H9 (cell line): ENCODE measurements around the gene ATP6V1G3. TPM values are rescaled to one million over a fixed set of nuclear protein-coding genes. Genes with fewer than 3 reads are reported as not detected.

Experiments
- DNase-seq: peaks from one replicate; pipeline ENCODE4 v3.0.0-alpha.2; 2017
- H2AFZ ChIP-seq: one replicate; pipeline ENCODE4 v1.6.1; 2013; ENCODE audit warnings: mild to moderate bottlenecking, low read length, control low read depth, moderate library complexity
- H2AK5ac ChIP-seq: 2 replicates; pipeline ENCODE4 v1.6.1; 2013; ENCODE audit warnings: low read length, control low read depth, mixed read lengths; ENCODE audit not compliant: insufficient read length
- H2BK120ac ChIP-seq: one replicate; pipeline ENCODE4 v1.6.1; 2013; ENCODE audit warnings: low read depth, mild to moderate bottlenecking, low read length, control low read depth, inconsistent platforms; ENCODE audit not compliant: poor library complexity, severe bottlenecking
- H2BK12ac ChIP-seq: 2 replicates; pipeline ENCODE4 v1.6.1; 2013; ENCODE audit warnings: low read length, control low read depth, mixed read lengths, low read depth; ENCODE audit not compliant: insufficient read length
- H2BK15ac ChIP-seq: 2 replicates; pipeline ENCODE4 v1.6.1; 2013; ENCODE audit warnings: low read depth, low read length, control low read depth
- H2BK20ac ChIP-seq: one replicate; pipeline ENCODE4 v1.6.1; 2013; ENCODE audit warnings: low read depth, mild to moderate bottlenecking, low read length, control low read depth, inconsistent platforms; ENCODE audit not compliant: poor library complexity, severe bottlenecking
- H2BK5ac ChIP-seq: 2 replicates; pipeline ENCODE4 v1.6.1; 2013; ENCODE audit warnings: low read length, control low read depth, mixed read lengths; ENCODE audit not compliant: insufficient read length
- H3K14ac ChIP-seq: 2 replicates; pipeline ENCODE4 v1.6.1; 2013; ENCODE audit warnings: low read length, control low read depth; ENCODE audit not compliant: insufficient read depth
- H3K18ac ChIP-seq: 2 replicates; pipeline ENCODE4 v1.6.1; 2013; ENCODE audit warnings: low read depth, mild to moderate bottlenecking, mixed read lengths, low read length, control low read depth; ENCODE audit not compliant: insufficient read length
- H3K23ac ChIP-seq: 2 replicates; pipeline ENCODE4 v1.6.1; 2013; ENCODE audit warnings: low read length, control low read depth, mixed read lengths, low read depth; ENCODE audit not compliant: insufficient read length
- H3K23me2 ChIP-seq: 2 replicates; pipeline ENCODE4 v1.6.1; 2013; ENCODE audit warnings: low read depth, mild to moderate bottlenecking, mixed read lengths, low read length, control low read depth; ENCODE audit not compliant: insufficient read length, poor library complexity, severe bottlenecking
- H3K27ac ChIP-seq: 2 replicates; pipeline ENCODE4 v1.5.1; 2013; ENCODE audit warnings: low read length, control low read depth, mixed read lengths, low read depth; ENCODE audit not compliant: insufficient read length
- H3K27me3 ChIP-seq: 2 replicates; pipeline ENCODE4 v1.6.1; 2013; ENCODE audit warnings: low read length, control low read depth, inconsistent platforms; ENCODE audit not compliant: insufficient read depth
- H3K4ac ChIP-seq: 2 replicates; pipeline ENCODE4 v1.6.1; 2013; ENCODE audit warnings: low read depth, mild to moderate bottlenecking, control low read depth, inconsistent platforms, low read length, moderate library complexity
- H3K4me1 ChIP-seq: 2 replicates; pipeline ENCODE4 v1.6.1; 2013; ENCODE audit warnings: low read length, control low read depth, inconsistent platforms; ENCODE audit not compliant: insufficient read depth
- H3K4me2 ChIP-seq: 2 replicates; pipeline ENCODE4 v1.6.1; 2013; ENCODE audit warnings: low read length, control low read depth, mixed read lengths; ENCODE audit not compliant: insufficient read length, insufficient read depth
- H3K56ac ChIP-seq: 2 replicates; pipeline ENCODE4 v1.6.1; 2013; ENCODE audit warnings: low read depth, mild to moderate bottlenecking, mixed read lengths, low read length, control low read depth; ENCODE audit not compliant: insufficient read length
- H3K79me1 ChIP-seq: 2 replicates; pipeline ENCODE4 v1.6.1; 2013; ENCODE audit warnings: low read depth, mild to moderate bottlenecking, moderate library complexity, low read length, control low read depth, inconsistent platforms; ENCODE audit not compliant: insufficient read depth, poor library complexity, severe bottlenecking
- H3K79me2 ChIP-seq: 2 replicates; pipeline ENCODE4 v1.6.1; 2013; ENCODE audit warnings: low read length, control low read depth, inconsistent platforms; ENCODE audit not compliant: insufficient read depth
- H3K9ac ChIP-seq: 2 replicates; pipeline ENCODE4 v1.6.1; 2013; ENCODE audit warnings: low read length, control low read depth, mixed read lengths; ENCODE audit not compliant: insufficient read length; ENCODE audit errors: extremely low read depth
- H3K9me3 ChIP-seq: one replicate; pipeline ENCODE4 v1.6.1; 2013; ENCODE audit warnings: low read depth, low read length, inconsistent platforms; ENCODE audit not compliant: control insufficient read depth
- H3T11ph ChIP-seq: one replicate; pipeline ENCODE4 v1.6.1; 2013; ENCODE audit warnings: mild to moderate bottlenecking, low read length, control low read depth, inconsistent platforms
- H4K20me1 ChIP-seq: one replicate; pipeline ENCODE4 v1.6.1; 2013; ENCODE audit not compliant: control insufficient read depth, insufficient read length, insufficient read depth
- H4K5ac ChIP-seq: 2 replicates; pipeline ENCODE4 v1.6.1; 2013; ENCODE audit warnings: low read depth, mild to moderate bottlenecking, mixed read lengths, low read length, control low read depth; ENCODE audit not compliant: insufficient read length
- H4K8ac ChIP-seq: replicated peaks from 2 replicates; pipeline ENCODE4 v1.6.1; 2013; ENCODE audit warnings: low read length, control low read depth, mixed read lengths, low read depth; ENCODE audit not compliant: insufficient read length
- H4K91ac ChIP-seq: 2 replicates; pipeline ENCODE4 v1.6.1; 2013; ENCODE audit warnings: low read depth, mild to moderate bottlenecking, moderate library complexity, mixed read lengths, low read length, control low read depth; ENCODE audit not compliant: insufficient read length
- H3K27ac Mint-ChIP-seq, 3 experiments: 2 replicates in 2 of 3; 3 replicates in 1 of 3; pipeline ENCODE4 v1.8.0; 2020 to 2021; ENCODE audit warnings: mixed read lengths in 3 of 3, mild to moderate bottlenecking in 1 of 3, moderate library complexity in 1 of 3
- H3K27me3 Mint-ChIP-seq: 2 replicates; pipeline ENCODE4 v1.8.0; 2021; ENCODE audit warnings: low read depth, mild to moderate bottlenecking, moderate library complexity, mixed read lengths
- H3K36me3 Mint-ChIP-seq, 3 experiments: 2 replicates in 2 of 3; 3 replicates in 1 of 3; pipeline ENCODE4 v1.8.0; 2020 to 2021; ENCODE audit warnings: low read depth in 3 of 3, mixed read lengths in 3 of 3; ENCODE audit not compliant: insufficient read depth in 1 of 3
- H3K4me1 Mint-ChIP-seq, 2 experiments: 2 replicates each; pipeline ENCODE4 v1.8.0; 2020; ENCODE audit warnings: mixed read lengths in 2 of 2
- H3K4me3 Mint-ChIP-seq, 2 experiments: 2 replicates in 1 of 2; 3 replicates in 1 of 2; pipeline ENCODE4 v1.8.0; 2020 to 2021; ENCODE audit warnings: mild to moderate bottlenecking in 2 of 2, mixed read lengths in 2 of 2, moderate library complexity in 1 of 2
- H3K9me3 Mint-ChIP-seq, 2 experiments: 2 replicates in 1 of 2; 3 replicates in 1 of 2; pipeline ENCODE4 v1.8.0; 2020; ENCODE audit warnings: mild to moderate bottlenecking in 2 of 2, mixed read lengths in 2 of 2, moderate library complexity in 1 of 2
- CTCF ChIP-seq: fragments of 200-600 bp; sonication (generic); conservative IDR thresholded peaks from 3 replicates; pipeline ENCODE4 v1.8.0; 2021; ENCODE audit warnings: antibody characterized with exemption, mild to moderate bottlenecking
- WGBS: extraction: QIAGEN DNeasy Blood & Tissue Kit; methylation state at CpG from one replicate; pipeline ENCODE4 v1.1.7; 2013; ENCODE audit warnings: missing lambda C conversion rate, low lambda C conversion rate, mixed read lengths; ENCODE audit not compliant: insufficient read length; ENCODE audit errors: extremely low coverage; 5-methylcytosine and 5-hydroxymethylcytosine counted together
- total RNA-seq: library from RNA; stranded (reverse); gene quantifications from 2 replicates; pipeline ENCODE4 v1.2.1, GENCODE V29; 2021

ATP6V1G3 gene
- total RNA-seq, 1 experiment from 2014 or later, result not detected

GRCh38 chr1:198523182-198523950 is 17.1 kb downstream of the ATP6V1G3 start:
- H2AFZ ChIP-seq, result no peak overlapping the region

More at GRCh38 chr1:198523182-198523950, 17.1 kb downstream of the ATP6V1G3 start:
- H3K18ac ChIP-seq, result no peak overlapping the region
- H3K56ac ChIP-seq, result no peak overlapping the region
- H3K4me2 ChIP-seq, result no peak overlapping the region
- no peaks in the 10 kb centered on the region for H3K79me2 ChIP-seq
- no peak overlapping the region for H4K5ac ChIP-seq
- peaks cover 25 to 29% of the 10 kb centered on the region in 2 experiments for H3K4me1 Mint-ChIP-seq
- no peak overlapping the region for H3K4me3 Mint-ChIP-seq
- H2BK12ac ChIP-seq, result no peak overlapping the region
- H2AK5ac ChIP-seq, result no peak overlapping the region
- H3K27me3 ChIP-seq, result no peaks in the 10 kb centered on the region
- H2BK15ac ChIP-seq, result no peak overlapping the region
- no peaks in the 10 kb centered on the region; a peak in 1 of 7 replicates for H3K36me3 Mint-ChIP-seq
- H3K23ac ChIP-seq, result no peak overlapping the region
- no peaks in the 10 kb centered on the region for H3K79me1 ChIP-seq
- no CpG with 5 or more reads among the region's 2 CpGs for WGBS
- TF ChIP-seq CTCF, result no peak
- no peak overlapping the region for H4K8ac ChIP-seq
- H3T11ph ChIP-seq, result no peak overlapping the region
- H3K9ac ChIP-seq, result no peak overlapping the region
- no peak overlapping the region for H3K14ac ChIP-seq
- H3K23me2 ChIP-seq, result no peaks in the 10 kb centered on the region
- DNase-seq, result no peak
- H2BK20ac ChIP-seq, result no peak overlapping the region
- H2BK120ac ChIP-seq, result no peak overlapping the region
- no peaks in the 10 kb centered on the region for H3K9me3 Mint-ChIP-seq
- H3K27ac ChIP-seq, result no peak overlapping the region
- H3K9me3 ChIP-seq, result no peaks in the 10 kb centered on the region
- H2BK5ac ChIP-seq, result no peak overlapping the region
- no peaks in the 10 kb centered on the region for H3K27me3 Mint-ChIP-seq
- no peak overlapping the region for H4K91ac ChIP-seq
- no peak overlapping the region for H3K4ac ChIP-seq
- peaks cover 9% of the 10 kb centered on the region; the same call in 1 of the 2 replicates for H3K4me1 ChIP-seq
- H3K27ac Mint-ChIP-seq, result no peak overlapping the region
- H4K20me1 ChIP-seq, result no peaks in the 10 kb centered on the region
